Endothelial cell of umbilical vein (primary cell): ENCODE measurements around the gene CSNK1G3.

ENCODE experiments used
- CTCF ChIP-seq, 2 donors: IDR thresholded peaks; 1 replicate in 1 of 2; 2 replicates in 1 of 2; pipeline ENCODE4 v1.5.1; 2011; ENCODE audit warnings: low read length in 2 of 2, mild to moderate bottlenecking in 2 of 2, moderate library complexity in 2 of 2, control low read depth in 1 of 2, inconsistent platforms in 1 of 2, low read depth in 1 of 2; ENCODE audit not compliant: insufficient read depth in 1 of 2; ENCODE audit errors: extremely low read depth in 1 of 2
- EZH2 ChIP-seq: IDR thresholded peaks from 2 replicates; pipeline ENCODE4 v1.6.1; 2012; ENCODE audit warnings: borderline replicate concordance, low read depth, mild to moderate bottlenecking, moderate library complexity, low read length, inconsistent platforms; ENCODE audit not compliant: severe bottlenecking
- FOS ChIP-seq: IDR thresholded peaks from 2 replicates; pipeline ENCODE4 v1.6.1; 2011; ENCODE audit warnings: mild to moderate bottlenecking, low read length, moderate library complexity, borderline replicate concordance; ENCODE audit not compliant: insufficient read depth
- JUN ChIP-seq: IDR thresholded peaks from 2 replicates; pipeline ENCODE4 v1.6.1; 2011; ENCODE audit warnings: borderline replicate concordance, low read depth; ENCODE audit not compliant: insufficient read length, insufficient read depth
- MAX ChIP-seq: IDR thresholded peaks from 2 replicates; pipeline ENCODE4 v1.6.1; 2011; ENCODE audit not compliant: insufficient read depth, insufficient read length
- POLR2A ChIP-seq: IDR thresholded peaks from 2 replicates; pipeline ENCODE4 v1.6.1; 2012; ENCODE audit warnings: low read depth, mild to moderate bottlenecking, control low read depth, low read length
- POLR2AphosphoS5 ChIP-seq: IDR thresholded peaks from 2 replicates; pipeline ENCODE4 v1.6.1; 2012; ENCODE audit warnings: low read depth, mild to moderate bottlenecking, control low read depth, low read length, moderate library complexity; ENCODE audit not compliant: insufficient read depth

- TF ChIP-seq CTCF (IDR thresholded peaks at IDR 0.05; ENCODE audit: extremely low read depth in 1 of 2, insufficient read depth in 1 of 2, low read depth in 1 of 2, low read length in 2 of 2) (no peak), FOS (no peak), EZH2 (no peak), POLR2AphosphoS5 (no peak), POLR2A (no peak), MAX (no peak), JUN (no peak)
These were observed 45.9 kb downstream of the CSNK1G3 start for GRCh38 chr5:123557907-123558306.
